A549 (cell line): ENCODE data around the gene ANK2.

Experiments
- CBX8 ChIP-seq: fragments of 200-600 bp; sonication (generic); IDR thresholded peaks from 2 replicates; pipeline ENCODE4 v1.6.1; 2016
- CEBPB ChIP-seq, 2 experiments: fragments of >200 bp in 1 of 2; sonication (Bioruptor Twin) in 1 of 2; formaldehyde crosslinking in 1 of 2; IDR thresholded peaks; 2 replicates each; pipeline ENCODE4 v1.6.1; 2012 to 2016
- CHD2 ChIP-seq: fragments of 150-350 bp; IDR thresholded peaks from 2 replicates; pipeline ENCODE4 v1.6.1; 2014; ENCODE audit warnings: low read length; ENCODE audit not compliant: partially characterized antibody
- EP300 ChIP-seq, 2 experiments: fragments of >200 bp; sonication (Bioruptor Twin); formaldehyde crosslinking; IDR thresholded peaks; 2 replicates in 1 of 2; 3 replicates in 1 of 2; pipeline ENCODE4 v1.6.1; 2016 to 2017
- HOXA7 ChIP-seq: fragments of 250-450 bp; sonication (Bioruptor Pico); IDR thresholded peaks from 2 replicates; pipeline ENCODE4 v1.5.0; 2020; ENCODE audit warnings: mild to moderate bottlenecking, moderate library complexity
- JUNB ChIP-seq: fragments of >200 bp; sonication (Bioruptor Twin); formaldehyde crosslinking; IDR thresholded peaks from 2 replicates; pipeline ENCODE4 v1.6.1; 2016
- KDM1A ChIP-seq: fragments of 200-600 bp; sonication (generic); IDR thresholded peaks from 2 replicates; pipeline ENCODE4 v1.6.1; 2016; ENCODE audit warnings: low read depth, mild to moderate bottlenecking
- NPAS2 ChIP-seq: fragments of 250-450 bp; sonication (Bioruptor Pico); IDR thresholded peaks from 2 replicates; pipeline ENCODE4 v1.8.0; 2022; ENCODE audit warnings: mild to moderate bottlenecking, moderate library complexity, borderline replicate concordance
- NR3C1 ChIP-seq: fragments of >200 bp; sonication (Bioruptor Twin); formaldehyde crosslinking; IDR thresholded peaks from 3 replicates; pipeline ENCODE4 v1.6.1; 2017
- POLR2A ChIP-seq: IDR thresholded peaks from 2 replicates; pipeline ENCODE4 v1.6.1; 2012; ENCODE audit warnings: mild to moderate bottlenecking, low read length
- TF ChIP-seq, protein P1 (sequence below): fragments of >200 bp; sonication (Bioruptor Twin); formaldehyde crosslinking; IDR thresholded peaks from 3 replicates; pipeline ENCODE4 v1.5.1; 2016
- TF ChIP-seq, protein P2 (sequence below): fragments of 250-450 bp; sonication (Bioruptor Pico); IDR thresholded peaks from 2 replicates; pipeline ENCODE4 v1.5.0; 2021; ENCODE audit warnings: mild to moderate bottlenecking, moderate library complexity, borderline replicate concordance

DNA sequence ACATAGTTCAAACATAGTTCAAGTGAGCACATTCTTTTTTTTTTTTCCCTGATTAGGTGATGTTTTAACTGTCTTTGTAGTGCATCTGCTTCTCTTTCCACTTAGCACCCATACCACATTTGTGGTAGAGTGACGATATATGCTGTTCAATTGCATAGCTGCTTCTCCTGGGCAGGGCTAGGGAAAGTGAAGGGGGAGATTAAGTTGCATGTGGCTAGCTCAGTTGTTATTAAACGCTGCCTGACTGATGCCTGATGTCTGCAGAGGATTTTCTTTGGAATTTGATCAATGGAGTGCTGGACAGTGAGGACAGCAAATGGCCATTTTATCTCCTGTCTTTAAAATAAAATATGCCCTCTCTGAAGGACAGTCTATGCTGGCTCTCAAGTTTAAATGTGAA lies 63.7 kb downstream of the ANK2 start:
- TF ChIP-seq, protein P1, sequence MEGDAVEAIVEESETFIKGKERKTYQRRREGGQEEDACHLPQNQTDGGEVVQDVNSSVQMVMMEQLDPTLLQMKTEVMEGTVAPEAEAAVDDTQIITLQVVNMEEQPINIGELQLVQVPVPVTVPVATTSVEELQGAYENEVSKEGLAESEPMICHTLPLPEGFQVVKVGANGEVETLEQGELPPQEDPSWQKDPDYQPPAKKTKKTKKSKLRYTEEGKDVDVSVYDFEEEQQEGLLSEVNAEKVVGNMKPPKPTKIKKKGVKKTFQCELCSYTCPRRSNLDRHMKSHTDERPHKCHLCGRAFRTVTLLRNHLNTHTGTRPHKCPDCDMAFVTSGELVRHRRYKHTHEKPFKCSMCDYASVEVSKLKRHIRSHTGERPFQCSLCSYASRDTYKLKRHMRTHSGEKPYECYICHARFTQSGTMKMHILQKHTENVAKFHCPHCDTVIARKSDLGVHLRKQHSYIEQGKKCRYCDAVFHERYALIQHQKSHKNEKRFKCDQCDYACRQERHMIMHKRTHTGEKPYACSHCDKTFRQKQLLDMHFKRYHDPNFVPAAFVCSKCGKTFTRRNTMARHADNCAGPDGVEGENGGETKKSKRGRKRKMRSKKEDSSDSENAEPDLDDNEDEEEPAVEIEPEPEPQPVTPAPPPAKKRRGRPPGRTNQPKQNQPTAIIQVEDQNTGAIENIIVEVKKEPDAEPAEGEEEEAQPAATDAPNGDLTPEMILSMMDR, result no peak
- TF ChIP-seq CEBPB (IDR thresholded peaks at IDR 0.05) (no peak), POLR2A (no peak), CHD2 (no peak), CBX8 (no peak), NR3C1 (no peak), JUNB (no peak), HOXA7 (CRISPR knock-in tag) (no peak), EP300 (IDR thresholded peaks at IDR 0.05) (no peak), NPAS2 (no peak), KDM1A (no peak)
- TF ChIP-seq, protein P2, sequence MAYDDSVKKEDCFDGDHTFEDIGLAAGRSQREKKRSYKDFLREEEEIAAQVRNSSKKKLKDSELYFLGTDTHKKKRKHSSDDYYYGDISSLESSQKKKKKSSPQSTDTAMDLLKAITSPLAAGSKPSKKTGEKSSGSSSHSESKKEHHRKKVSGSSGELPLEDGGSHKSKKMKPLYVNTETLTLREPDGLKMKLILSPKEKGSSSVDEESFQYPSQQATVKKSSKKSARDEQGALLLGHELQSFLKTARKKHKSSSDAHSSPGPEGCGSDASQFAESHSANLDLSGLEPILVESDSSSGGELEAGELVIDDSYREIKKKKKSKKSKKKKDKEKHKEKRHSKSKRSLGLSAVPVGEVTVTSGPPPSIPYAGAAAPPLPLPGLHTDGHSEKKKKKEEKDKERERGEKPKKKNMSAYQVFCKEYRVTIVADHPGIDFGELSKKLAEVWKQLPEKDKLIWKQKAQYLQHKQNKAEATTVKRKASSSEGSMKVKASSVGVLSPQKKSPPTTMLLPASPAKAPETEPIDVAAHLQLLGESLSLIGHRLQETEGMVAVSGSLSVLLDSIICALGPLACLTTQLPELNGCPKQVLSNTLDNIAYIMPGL (CRISPR knock-in tag), result no peak
